H9 (cell line): ENCODE data around the gene PIGX. TPM values are rescaled to one million over a fixed set of nuclear protein-coding genes. Genes with fewer than 3 reads are reported as not detected.

Experiments used
- DNase-seq: peaks from one replicate; pipeline ENCODE4 v3.0.0-alpha.2; 2017
- H2AFZ ChIP-seq: one replicate; pipeline ENCODE4 v1.6.1; 2013; ENCODE audit warnings: mild to moderate bottlenecking, low read length, control low read depth, moderate library complexity
- H2AK5ac ChIP-seq: 2 replicates; pipeline ENCODE4 v1.6.1; 2013; ENCODE audit warnings: low read length, control low read depth, mixed read lengths; ENCODE audit not compliant: insufficient read length
- H2BK120ac ChIP-seq: one replicate; pipeline ENCODE4 v1.6.1; 2013; ENCODE audit warnings: low read depth, mild to moderate bottlenecking, low read length, control low read depth, inconsistent platforms; ENCODE audit not compliant: poor library complexity, severe bottlenecking
- H2BK12ac ChIP-seq: 2 replicates; pipeline ENCODE4 v1.6.1; 2013; ENCODE audit warnings: low read length, control low read depth, mixed read lengths, low read depth; ENCODE audit not compliant: insufficient read length
- H2BK15ac ChIP-seq: 2 replicates; pipeline ENCODE4 v1.6.1; 2013; ENCODE audit warnings: low read depth, low read length, control low read depth
- H2BK20ac ChIP-seq: one replicate; pipeline ENCODE4 v1.6.1; 2013; ENCODE audit warnings: low read depth, mild to moderate bottlenecking, low read length, control low read depth, inconsistent platforms; ENCODE audit not compliant: poor library complexity, severe bottlenecking
- H2BK5ac ChIP-seq: 2 replicates; pipeline ENCODE4 v1.6.1; 2013; ENCODE audit warnings: low read length, control low read depth, mixed read lengths; ENCODE audit not compliant: insufficient read length
- H3K14ac ChIP-seq: 2 replicates; pipeline ENCODE4 v1.6.1; 2013; ENCODE audit warnings: low read length, control low read depth; ENCODE audit not compliant: insufficient read depth
- H3K18ac ChIP-seq: 2 replicates; pipeline ENCODE4 v1.6.1; 2013; ENCODE audit warnings: low read depth, mild to moderate bottlenecking, mixed read lengths, low read length, control low read depth; ENCODE audit not compliant: insufficient read length
- H3K23ac ChIP-seq: 2 replicates; pipeline ENCODE4 v1.6.1; 2013; ENCODE audit warnings: low read length, control low read depth, mixed read lengths, low read depth; ENCODE audit not compliant: insufficient read length
- H3K23me2 ChIP-seq: 2 replicates; pipeline ENCODE4 v1.6.1; 2013; ENCODE audit warnings: low read depth, mild to moderate bottlenecking, mixed read lengths, low read length, control low read depth; ENCODE audit not compliant: insufficient read length, poor library complexity, severe bottlenecking
- H3K27ac ChIP-seq: 2 replicates; pipeline ENCODE4 v1.5.1; 2013; ENCODE audit warnings: low read length, control low read depth, mixed read lengths, low read depth; ENCODE audit not compliant: insufficient read length
- H3K27me3 ChIP-seq: 2 replicates; pipeline ENCODE4 v1.6.1; 2013; ENCODE audit warnings: low read length, control low read depth, inconsistent platforms; ENCODE audit not compliant: insufficient read depth
- H3K4ac ChIP-seq: 2 replicates; pipeline ENCODE4 v1.6.1; 2013; ENCODE audit warnings: low read depth, mild to moderate bottlenecking, control low read depth, inconsistent platforms, low read length, moderate library complexity
- H3K4me1 ChIP-seq: 2 replicates; pipeline ENCODE4 v1.6.1; 2013; ENCODE audit warnings: low read length, control low read depth, inconsistent platforms; ENCODE audit not compliant: insufficient read depth
- H3K4me2 ChIP-seq: 2 replicates; pipeline ENCODE4 v1.6.1; 2013; ENCODE audit warnings: low read length, control low read depth, mixed read lengths; ENCODE audit not compliant: insufficient read length, insufficient read depth
- H3K56ac ChIP-seq: 2 replicates; pipeline ENCODE4 v1.6.1; 2013; ENCODE audit warnings: low read depth, mild to moderate bottlenecking, mixed read lengths, low read length, control low read depth; ENCODE audit not compliant: insufficient read length
- H3K79me1 ChIP-seq: 2 replicates; pipeline ENCODE4 v1.6.1; 2013; ENCODE audit warnings: low read depth, mild to moderate bottlenecking, moderate library complexity, low read length, control low read depth, inconsistent platforms; ENCODE audit not compliant: insufficient read depth, poor library complexity, severe bottlenecking
- H3K79me2 ChIP-seq: 2 replicates; pipeline ENCODE4 v1.6.1; 2013; ENCODE audit warnings: low read length, control low read depth, inconsistent platforms; ENCODE audit not compliant: insufficient read depth
- H3K9ac ChIP-seq: 2 replicates; pipeline ENCODE4 v1.6.1; 2013; ENCODE audit warnings: low read length, control low read depth, mixed read lengths; ENCODE audit not compliant: insufficient read length; ENCODE audit errors: extremely low read depth
- H3K9me3 ChIP-seq: one replicate; pipeline ENCODE4 v1.6.1; 2013; ENCODE audit warnings: low read depth, low read length, inconsistent platforms; ENCODE audit not compliant: control insufficient read depth
- H3T11ph ChIP-seq: one replicate; pipeline ENCODE4 v1.6.1; 2013; ENCODE audit warnings: mild to moderate bottlenecking, low read length, control low read depth, inconsistent platforms
- H4K20me1 ChIP-seq: one replicate; pipeline ENCODE4 v1.6.1; 2013; ENCODE audit not compliant: control insufficient read depth, insufficient read length, insufficient read depth
- H4K5ac ChIP-seq: 2 replicates; pipeline ENCODE4 v1.6.1; 2013; ENCODE audit warnings: low read depth, mild to moderate bottlenecking, mixed read lengths, low read length, control low read depth; ENCODE audit not compliant: insufficient read length
- H4K8ac ChIP-seq: replicated peaks from 2 replicates; pipeline ENCODE4 v1.6.1; 2013; ENCODE audit warnings: low read length, control low read depth, mixed read lengths, low read depth; ENCODE audit not compliant: insufficient read length
- H4K91ac ChIP-seq: 2 replicates; pipeline ENCODE4 v1.6.1; 2013; ENCODE audit warnings: low read depth, mild to moderate bottlenecking, moderate library complexity, mixed read lengths, low read length, control low read depth; ENCODE audit not compliant: insufficient read length
- H3K27ac Mint-ChIP-seq, 3 experiments: 2 replicates in 2 of 3; 3 replicates in 1 of 3; pipeline ENCODE4 v1.8.0; 2020 to 2021; ENCODE audit warnings: mixed read lengths in 3 of 3, mild to moderate bottlenecking in 1 of 3, moderate library complexity in 1 of 3
- H3K27me3 Mint-ChIP-seq: 2 replicates; pipeline ENCODE4 v1.8.0; 2021; ENCODE audit warnings: low read depth, mild to moderate bottlenecking, moderate library complexity, mixed read lengths
- H3K36me3 Mint-ChIP-seq, 3 experiments: 2 replicates in 2 of 3; 3 replicates in 1 of 3; pipeline ENCODE4 v1.8.0; 2020 to 2021; ENCODE audit warnings: low read depth in 3 of 3, mixed read lengths in 3 of 3; ENCODE audit not compliant: insufficient read depth in 1 of 3
- H3K4me1 Mint-ChIP-seq, 2 experiments: 2 replicates each; pipeline ENCODE4 v1.8.0; 2020; ENCODE audit warnings: mixed read lengths in 2 of 2
- H3K4me3 Mint-ChIP-seq, 2 experiments: 2 replicates in 1 of 2; 3 replicates in 1 of 2; pipeline ENCODE4 v1.8.0; 2020 to 2021; ENCODE audit warnings: mild to moderate bottlenecking in 2 of 2, mixed read lengths in 2 of 2, moderate library complexity in 1 of 2
- H3K9me3 Mint-ChIP-seq, 2 experiments: 2 replicates in 1 of 2; 3 replicates in 1 of 2; pipeline ENCODE4 v1.8.0; 2020; ENCODE audit warnings: mild to moderate bottlenecking in 2 of 2, mixed read lengths in 2 of 2, moderate library complexity in 1 of 2
- CTCF ChIP-seq: fragments of 200-600 bp; sonication (generic); conservative IDR thresholded peaks from 3 replicates; pipeline ENCODE4 v1.8.0; 2021; ENCODE audit warnings: antibody characterized with exemption, mild to moderate bottlenecking
- WGBS: extraction: QIAGEN DNeasy Blood & Tissue Kit; methylation state at CpG from one replicate; pipeline ENCODE4 v1.1.7; 2013; ENCODE audit warnings: missing lambda C conversion rate, low lambda C conversion rate, mixed read lengths; ENCODE audit not compliant: insufficient read length; ENCODE audit errors: extremely low coverage; 5-methylcytosine and 5-hydroxymethylcytosine counted together
- total RNA-seq: library from RNA; stranded (reverse); gene quantifications from 2 replicates; pipeline ENCODE4 v1.2.1, GENCODE V29; 2021

Gene PIGX
- total RNA-seq, 1 experiment from 2014 or later = 20.0 TPM

- H3K4me3 Mint-ChIP-seq = no peak overlapping the region
- H3K4me1 ChIP-seq = no peaks in the 10 kb centered on the region
- WGBS = no CpG with 5 or more reads among the region's 4 CpGs
Observed at GRCh38 chr3:196700801-196701200, 11.4 kb upstream of the PIGX start.

More at GRCh38 chr3:196700801-196701200, 11.4 kb upstream of the PIGX start:
- H3K27ac ChIP-seq = no peak overlapping the region
- no peak overlapping the region for H2BK12ac ChIP-seq
- no peak for DNase-seq
- H3K27me3 ChIP-seq = no peaks in the 10 kb centered on the region
- H2BK20ac ChIP-seq = no peak overlapping the region
- no peak overlapping the region for H3K4me2 ChIP-seq
- no peak overlapping the region for H4K8ac ChIP-seq
- TF ChIP-seq CTCF = no peak
- H3K56ac ChIP-seq = no peak overlapping the region
- H3K27me3 Mint-ChIP-seq = no peaks in the 10 kb centered on the region
- no peak overlapping the region for H2AFZ ChIP-seq
- no peaks in the 10 kb centered on the region for H3K9me3 Mint-ChIP-seq
- H2BK5ac ChIP-seq = no peak overlapping the region
- no peaks in the 10 kb centered on the region for H3K36me3 Mint-ChIP-seq
- H4K91ac ChIP-seq = no peak overlapping the region
- H3K9me3 ChIP-seq = no peaks in the 10 kb centered on the region
- no peaks in the 10 kb centered on the region for H3K79me2 ChIP-seq
- H3K79me1 ChIP-seq = no peaks in the 10 kb centered on the region
- H2AK5ac ChIP-seq = no peak overlapping the region
- no peak overlapping the region for H2BK15ac ChIP-seq
- H3K27ac Mint-ChIP-seq = no peak overlapping the region
- no peaks in the 10 kb centered on the region for H3K23me2 ChIP-seq
- H4K20me1 ChIP-seq = no peaks in the 10 kb centered on the region
- no peak overlapping the region for H3K18ac ChIP-seq
- no peak overlapping the region for H4K5ac ChIP-seq
- H3K9ac ChIP-seq = no peak overlapping the region
- H3T11ph ChIP-seq = no peak overlapping the region
- no peaks in the 10 kb centered on the region for H3K4me1 Mint-ChIP-seq
- no peak overlapping the region for H3K4ac ChIP-seq
- H2BK120ac ChIP-seq = no peak overlapping the region
- H3K14ac ChIP-seq = no peak overlapping the region
- no peak overlapping the region for H3K23ac ChIP-seq
